Mucosa of rectum (tissue), 2 donors: ENCODE data around the gene ERG.

ENCODE experiments used
- H3K27ac ChIP-seq, 2 donors: one replicate each; pipeline ENCODE4 v1.7.0; 2013; ENCODE audit warnings: inconsistent platforms in 2 of 2, low read depth in 2 of 2, low read length in 2 of 2
- H3K27me3 ChIP-seq, 2 donors: one replicate each; pipeline ENCODE4 v1.7.0; 2013; ENCODE audit warnings: low read length in 2 of 2; ENCODE audit not compliant: control insufficient read depth in 2 of 2, insufficient read depth in 2 of 2
- H3K36me3 ChIP-seq, 2 donors: one replicate each; pipeline ENCODE4 v1.7.0; 2013; ENCODE audit warnings: low read length in 2 of 2; ENCODE audit not compliant: control insufficient read depth in 2 of 2, insufficient read depth in 2 of 2
- H3K4me1 ChIP-seq, 2 donors: one replicate each; pipeline ENCODE4 v1.7.0; 2013; ENCODE audit warnings: low read length in 2 of 2, mild to moderate bottlenecking in 1 of 2; ENCODE audit not compliant: control insufficient read depth in 2 of 2, insufficient read depth in 2 of 2
- H3K4me3 ChIP-seq, 2 donors: one replicate each; pipeline ENCODE4 v1.7.0; 2013; ENCODE audit warnings: low read length in 2 of 2
- H3K9ac ChIP-seq, 2 donors: one replicate each; pipeline ENCODE4 v1.7.0; 2013; ENCODE audit warnings: low read length in 2 of 2, low read depth in 1 of 2, mild to moderate bottlenecking in 1 of 2
- H3K9me3 ChIP-seq, 2 donors: one replicate each; pipeline ENCODE4 v1.7.0; 2013; ENCODE audit warnings: low read length in 2 of 2; ENCODE audit not compliant: control insufficient read depth in 2 of 2
- donor health status: healthy.
- donor health status: Normal muscosa, but diverticular disease.

Gene ERG

GRCh38 chr21:38467374-38467773 is 30.9 kb downstream of the ERG start:
- Histone ChIP-seq H3K4me3 (no peak overlapping the region), H3K36me3 (no peaks in the 10 kb centered on the region), H3K4me1 (no peaks in the 10 kb centered on the region), H3K27ac (no peak overlapping the region), H3K9me3 (no peaks in the 10 kb centered on the region), H3K9ac (no peak overlapping the region), H3K27me3 (no peaks in the 10 kb centered on the region)

GRCh38 chr21:38460171-38460742 is 38.0 kb downstream of the ERG start:
- Histone ChIP-seq H3K27ac (no peak overlapping the region), H3K9ac (no peak overlapping the region), H3K36me3 (no peaks in the 10 kb centered on the region), H3K4me1 (no peaks in the 10 kb centered on the region), H3K4me3 (no peak overlapping the region), H3K27me3 (no peaks in the 10 kb centered on the region), H3K9me3 (no peaks in the 10 kb centered on the region)

- Histone ChIP-seq H3K4me1 (no peaks in the 10 kb centered on the region), H3K9ac (no peak overlapping the region), H3K36me3 (no peaks in the 10 kb centered on the region), H3K4me3 (no peak overlapping the region), H3K9me3 (no peaks in the 10 kb centered on the region), H3K27ac (no peak overlapping the region), H3K27me3 (no peaks in the 10 kb centered on the region)
Measured at GRCh38 chr21:38459490-38459889, 38.8 kb downstream of the ERG start.

GRCh38 chr21:38455403-38455802 is 42.9 kb downstream of the ERG start:
- no peaks in the 10 kb centered on the region for H3K4me1 ChIP-seq
- H3K27ac ChIP-seq, result no peak overlapping the region
- H3K4me3 ChIP-seq, result no peak overlapping the region
- H3K9me3 ChIP-seq, result no peaks in the 10 kb centered on the region
- no peaks in the 10 kb centered on the region for H3K27me3 ChIP-seq
- H3K9ac ChIP-seq, result no peak overlapping the region
- H3K36me3 ChIP-seq, result no peaks in the 10 kb centered on the region

- Histone ChIP-seq H3K4me3 (no peak overlapping the region), H3K9me3 (no peaks in the 10 kb centered on the region), H3K27me3 (no peaks in the 10 kb centered on the region), H3K9ac (no peak overlapping the region), H3K4me1 (no peaks in the 10 kb centered on the region), H3K27ac (no peak overlapping the region), H3K36me3 (no peaks in the 10 kb centered on the region)
Measured at GRCh38 chr21:38454702-38455101, 43.6 kb downstream of the ERG start.

GRCh38 chr21:38454161-38454560 is 44.1 kb downstream of the ERG start:
- no peaks in the 10 kb centered on the region for H3K9me3 ChIP-seq
- no peaks in the 10 kb centered on the region for H3K36me3 ChIP-seq
- H3K4me1 ChIP-seq, result no peaks in the 10 kb centered on the region
- no peak overlapping the region for H3K4me3 ChIP-seq
- no peak overlapping the region for H3K27ac ChIP-seq
- no peaks in the 10 kb centered on the region for H3K27me3 ChIP-seq
- H3K9ac ChIP-seq, result no peak overlapping the region

- Histone ChIP-seq H3K9me3 (no peaks in the 10 kb centered on the region), H3K4me3 (no peak overlapping the region), H3K27ac (no peak overlapping the region), H3K9ac (no peak overlapping the region), H3K27me3 (no peaks in the 10 kb centered on the region), H3K4me1 (no peaks in the 10 kb centered on the region), H3K36me3 (no peaks in the 10 kb centered on the region)
Measured at GRCh38 chr21:38448671-38449385, 49.4 kb downstream of the ERG start.

- H3K27ac ChIP-seq, result no peak overlapping the region
- no peaks in the 10 kb centered on the region for H3K9me3 ChIP-seq
- H3K27me3 ChIP-seq, result no peaks in the 10 kb centered on the region
- H3K36me3 ChIP-seq, result no peaks in the 10 kb centered on the region
- H3K4me1 ChIP-seq, result no peaks in the 10 kb centered on the region
- H3K4me3 ChIP-seq, result no peak overlapping the region
- H3K9ac ChIP-seq, result no peak overlapping the region
Measured at GRCh38 chr21:38447611-38448010, 50.7 kb downstream of the ERG start.

- Histone ChIP-seq H3K27ac (no peak overlapping the region), H3K9ac (no peak overlapping the region), H3K4me1 (no peaks in the 10 kb centered on the region), H3K9me3 (no peaks in the 10 kb centered on the region), H3K36me3 (no peaks in the 10 kb centered on the region), H3K27me3 (no peaks in the 10 kb centered on the region), H3K4me3 (no peak overlapping the region)
Measured at GRCh38 chr21:38444691-38445090, 53.6 kb downstream of the ERG start.

GRCh38 chr21:38443110-38443509 is 55.2 kb downstream of the ERG start:
- H3K9me3 ChIP-seq, result no peaks in the 10 kb centered on the region
- no peak overlapping the region for H3K4me3 ChIP-seq
- H3K4me1 ChIP-seq, result no peaks in the 10 kb centered on the region
- no peak overlapping the region for H3K27ac ChIP-seq
- no peaks in the 10 kb centered on the region for H3K36me3 ChIP-seq
- no peak overlapping the region for H3K9ac ChIP-seq
- no peaks in the 10 kb centered on the region for H3K27me3 ChIP-seq
